K562 (cell line): ENCODE measurements around the gene PPHLN1. TPM values are rescaled to one million over a fixed set of nuclear protein-coding genes. Genes with fewer than 3 reads are reported as not detected.

Source experiments
- BHLHE40 ChIP-seq: IDR thresholded peaks from 2 replicates; pipeline ENCODE4 v1.6.1; 2011; ENCODE audit warnings: low read length, improper control_type of control experiment
- CBFA2T2 ChIP-seq: fragments of 450-650 bp; conservative IDR thresholded peaks from 2 replicates; pipeline ENCODE4 v1.6.1; 2017; ENCODE audit warnings: mild to moderate bottlenecking
- CHAMP1 ChIP-seq: fragments of 450-650 bp; IDR thresholded peaks from 2 replicates; pipeline ENCODE4 v1.6.1; 2016; ENCODE audit warnings: mild to moderate bottlenecking
- DLX4 ChIP-seq: fragments of 250-450 bp; sonication (Bioruptor Pico); IDR thresholded peaks from 2 replicates; pipeline ENCODE4 v1.6.1; 2021; ENCODE audit warnings: mild to moderate bottlenecking
- DPF2 ChIP-seq: fragments of 450-650 bp; IDR thresholded peaks from 2 replicates; pipeline ENCODE4 v1.6.1; 2016
- EHMT2 ChIP-seq: fragments of 450-650 bp; IDR thresholded peaks from 2 replicates; pipeline ENCODE4 v1.6.1; 2018; ENCODE audit warnings: antibody characterized with exemption
- FUS ChIP-seq: fragments of 200-400 bp; formaldehyde crosslinking; optimal IDR thresholded peaks from 2 replicates; pipeline ENCODE3; 2017; ENCODE audit warnings: low read depth, low read length
- HBP1 ChIP-seq: fragments of 450-650 bp; formaldehyde crosslinking; IDR thresholded peaks from 2 replicates; pipeline ENCODE4 v1.4.0; 2022; ENCODE audit warnings: missing genetic modification characterization
- MEF2A ChIP-seq: IDR thresholded peaks from 2 replicates; pipeline ENCODE4 v1.6.1; 2011; ENCODE audit warnings: low read depth, mild to moderate bottlenecking, low read length, moderate library complexity; ENCODE audit not compliant: control insufficient read depth
- NCOR1 ChIP-seq: fragments of 450-650 bp; IDR thresholded peaks from 2 replicates; pipeline ENCODE4 v1.6.1; 2016; ENCODE audit warnings: mild to moderate bottlenecking, moderate library complexity
- PHB2 ChIP-seq: fragments of 450-650 bp; IDR thresholded peaks from 2 replicates; pipeline ENCODE4 v1.6.1; 2017; ENCODE audit warnings: low read depth
- PKNOX1 ChIP-seq: fragments of 450-650 bp; IDR thresholded peaks from 2 replicates; pipeline ENCODE4 v1.6.1; 2016
- POLR2H ChIP-seq: IDR thresholded peaks from 2 replicates; pipeline ENCODE4 v1.6.1; 2016; ENCODE audit warnings: missing genetic modification characterization, low read depth, mild to moderate bottlenecking, control low read depth, missing compliant biosample characterization, moderate library complexity
- RBM15 ChIP-seq: fragments of 200-400 bp; formaldehyde crosslinking; IDR thresholded peaks from 2 replicates; pipeline ENCODE4 v1.6.1; 2018; ENCODE audit warnings: mild to moderate bottlenecking, low read length, moderate library complexity; ENCODE audit not compliant: insufficient read depth
- SRF ChIP-seq, 2 experiments: fragments of 250-450, 450-650 bp in 1 of 2; sonication (Bioruptor Pico) in 1 of 2; sonication (generic) in 1 of 2; formaldehyde crosslinking; IDR thresholded peaks; 2 replicates each; pipeline versions ENCODE4 v1.5.0 to v1.5.1; 2020 to 2022; ENCODE audit warnings: mild to moderate bottlenecking in 1 of 2, missing genetic modification reagents in 1 of 2
- TAL1 ChIP-seq: fragments of 450-650 bp; IDR thresholded peaks from 2 replicates; pipeline ENCODE4 v1.6.1; 2016; ENCODE audit warnings: mild to moderate bottlenecking
- TCF3 ChIP-seq: sonication (generic); formaldehyde crosslinking; IDR thresholded peaks from 2 replicates; pipeline ENCODE4 v1.4.0; 2020; ENCODE audit warnings: mild to moderate bottlenecking, missing genetic modification reagents
- ZNF561 ChIP-seq: fragments of 450-650 bp; formaldehyde crosslinking; conservative IDR thresholded peaks from 2 replicates; pipeline ENCODE4 v1.4.0; 2020; ENCODE audit warnings: mild to moderate bottlenecking, moderate library complexity
- ZSCAN32 ChIP-seq: fragments of 450-650 bp; formaldehyde crosslinking; IDR thresholded peaks from 2 replicates; pipeline ENCODE4 v1.4.0; 2020; ENCODE audit warnings: mild to moderate bottlenecking, moderate library complexity
- polyA plus RNA-seq, 8 experiments: library from polyadenylated mRNA; depleted of rRNA in 4 of 8; stranded (reverse) in 5 of 8; unstranded in 3 of 8; fragments of >200 nt; fragmentation: Nextera tagmentation in 2 of 8; fragmentation: Illumina TruSeq in 1 of 8; extraction: Ambion mirVana in 2 of 8; extraction: Trizol in 1 of 8; gene quantifications; 2 replicates each; pipeline versions ENCODE4 v1.2.1 to v1.2.3, GENCODE V29; 2011 to 2014; ENCODE audit warnings: inconsistent platforms in 1 of 8, missing spikeins in 1 of 8
- total RNA-seq, 7 experiments: library from RNA; depleted of rRNA in 6 of 7; stranded (reverse); fragments of >200 nt in 6 of 7; fragmentation: Illumina TruSeq in 2 of 7; extraction: Trizol in 2 of 7; gene quantifications; 2 replicates each; pipeline versions ENCODE4 v1.2.1 to v1.2.3, GENCODE V29; 2011 to 2021; ENCODE audit warnings: low replicate concordance in 1 of 7
- TF ChIP-seq, protein P1 (sequence below), 2 experiments: fragments of 450-650 bp in 1 of 2; sonication (generic) in 1 of 2; formaldehyde crosslinking; conservative IDR thresholded peaks; 2 replicates each; pipeline versions ENCODE4 v1.4.0 to v1.8.1; 2020 to 2022; ENCODE audit warnings: mild to moderate bottlenecking in 1 of 2, missing genetic modification reagents in 1 of 2
- TF ChIP-seq, protein P2 (sequence below): fragments of 450-650 bp; IDR thresholded peaks from 2 replicates; pipeline ENCODE4 v1.7.1; 2018; ENCODE audit warnings: mild to moderate bottlenecking, low read depth; ENCODE audit not compliant: partially characterized antibody

PPHLN1 gene
- total and polyA plus RNA-seq, 9 of the 15 experiments (the other 6 are each of a cell fraction or from before 2014, with no cell fraction given) = 66.3 to 112 (median 93.6) TPM

DNA sequence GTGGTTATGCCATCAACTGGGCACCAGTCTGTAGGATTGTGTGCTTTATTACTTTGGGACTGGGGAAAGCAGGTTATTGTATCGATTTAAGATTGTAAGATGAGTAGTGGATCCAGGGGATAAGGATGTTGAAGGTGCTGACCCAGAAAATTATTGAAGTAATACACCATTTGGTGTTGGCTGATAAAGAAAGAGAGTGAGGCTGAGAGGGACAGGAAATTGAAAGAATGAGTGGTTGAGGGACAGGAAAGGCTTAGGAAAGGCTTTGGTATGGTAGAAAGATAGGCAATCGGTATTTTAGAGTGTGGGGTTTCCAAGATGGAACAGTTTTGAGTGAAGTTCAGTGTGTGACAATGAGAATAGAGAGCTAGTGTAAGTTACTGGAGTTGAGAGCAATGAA is 12.3 kb downstream of the PPHLN1 start (continued):
- TF ChIP-seq PKNOX1 (0 out of 2 replicates have a peak, but pooled peaks have one; percentile 29), CHAMP1 (no peak), MEF2A (no peak), DLX4 (no peak), ZNF561 (CRISPR knock-in tag) (no peak), BHLHE40 (no peak), HBP1 (CRISPR knock-in tag) (no peak), TCF3 (CRISPR knock-in tag) (peak; percentile 56; the same call in 1 of the 2 replicates), RBM15 (no peak), DPF2 (peak; percentile 57), ZSCAN32 (CRISPR knock-in tag) (no peak), FUS (no peak), TAL1 (peak; percentile 59), PHB2 (no peak), EHMT2 (peak; percentile 29; the same call in 1 of the 2 replicates), CBFA2T2 (peak; percentile 36; the same call in 1 of the 2 replicates), SRF (CRISPR knock-in tag; IDR thresholded peaks at IDR 0.05) (no peak), POLR2H (tag) (no peak), NCOR1 (peak; percentile 26; the same call in 1 of the 2 replicates)
- TF ChIP-seq, protein P1, sequence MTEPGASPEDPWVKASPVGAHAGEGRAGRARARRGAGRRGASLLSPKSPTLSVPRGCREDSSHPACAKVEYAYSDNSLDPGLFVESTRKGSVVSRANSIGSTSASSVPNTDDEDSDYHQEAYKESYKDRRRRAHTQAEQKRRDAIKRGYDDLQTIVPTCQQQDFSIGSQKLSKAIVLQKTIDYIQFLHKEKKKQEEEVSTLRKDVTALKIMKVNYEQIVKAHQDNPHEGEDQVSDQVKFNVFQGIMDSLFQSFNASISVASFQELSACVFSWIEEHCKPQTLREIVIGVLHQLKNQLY (CRISPR knock-in tag; conservative IDR thresholded peaks at IDR 0.05) = no peak
- TF ChIP-seq, protein P2, sequence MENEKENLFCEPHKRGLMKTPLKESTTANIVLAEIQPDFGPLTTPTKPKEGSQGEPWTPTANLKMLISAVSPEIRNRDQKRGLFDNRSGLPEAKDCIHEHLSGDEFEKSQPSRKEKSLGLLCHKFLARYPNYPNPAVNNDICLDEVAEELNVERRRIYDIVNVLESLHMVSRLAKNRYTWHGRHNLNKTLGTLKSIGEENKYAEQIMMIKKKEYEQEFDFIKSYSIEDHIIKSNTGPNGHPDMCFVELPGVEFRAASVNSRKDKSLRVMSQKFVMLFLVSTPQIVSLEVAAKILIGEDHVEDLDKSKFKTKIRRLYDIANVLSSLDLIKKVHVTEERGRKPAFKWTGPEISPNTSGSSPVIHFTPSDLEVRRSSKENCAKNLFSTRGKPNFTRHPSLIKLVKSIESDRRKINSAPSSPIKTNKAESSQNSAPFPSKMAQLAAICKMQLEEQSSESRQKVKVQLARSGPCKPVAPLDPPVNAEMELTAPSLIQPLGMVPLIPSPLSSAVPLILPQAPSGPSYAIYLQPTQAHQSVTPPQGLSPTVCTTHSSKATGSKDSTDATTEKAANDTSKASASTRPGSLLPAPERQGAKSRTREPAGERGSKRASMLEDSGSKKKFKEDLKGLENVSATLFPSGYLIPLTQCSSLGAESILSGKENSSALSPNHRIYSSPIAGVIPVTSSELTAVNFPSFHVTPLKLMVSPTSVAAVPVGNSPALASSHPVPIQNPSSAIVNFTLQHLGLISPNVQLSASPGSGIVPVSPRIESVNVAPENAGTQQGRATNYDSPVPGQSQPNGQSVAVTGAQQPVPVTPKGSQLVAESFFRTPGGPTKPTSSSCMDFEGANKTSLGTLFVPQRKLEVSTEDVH = no peak
